ENCODE results near the gene RALY.
"Not testable (repeated sequence)": the region's sequence is repeated elsewhere in the genome, so short reads cannot be mapped to it uniquely, and the experiment has no call there.

The RALY gene

GRCh38 chr20:34022151-34022838 is 28.6 kb downstream of the RALY start:
- POLR2A ChIA-PET, result interaction anchor here (1.2 kb wide), 1 partner anchor 29 kb away, joined by 5 read pairs; the partner anchor contains the start of gene RALY
- DNase-seq (ENCODE audit: extremely low spot score), result peak; percentile 46
- CTCF ChIA-PET, result interaction anchor here (1.0 to 1.7 kb wide), 5 partner anchors 12 to 35 kb away, joined by 3 to 8 read pairs (median 4); partner anchors contain the start of gene RALY
- no peak for TF ChIP-seq FOXK2 (IDR thresholded peaks at IDR 0.05)
- TF ChIP-seq L3MBTL2 (conservative IDR thresholded peaks at IDR 0.05), result no peak
- TF ChIP-seq SP1 (IDR thresholded peaks at IDR 0.05), result no peak
- TF ChIP-seq CTBP1 (IDR thresholded peaks at IDR 0.05; ENCODE audit: borderline replicate concordance), result no peak
- no peak for TF ChIP-seq HDGF (IDR thresholded peaks at IDR 0.05; ENCODE audit: borderline replicate concordance)
- no peak for TF ChIP-seq FOXM1 (IDR thresholded peaks at IDR 0.05; ENCODE audit: borderline replicate concordance)
- TF ChIP-seq NFRKB (IDR thresholded peaks at IDR 0.05), result no peak
- TF ChIP-seq LEF1 (IDR thresholded peaks at IDR 0.05; ENCODE audit: borderline replicate concordance), result no peak

GRCh38 chr20:34022839-34023234 is 29.1 kb downstream of the RALY start:
- TF ChIP-seq BHLHE40 (IDR thresholded peaks at IDR 0.05; ENCODE audit: borderline replicate concordance), result no peak
- no peak for TF ChIP-seq ARNT (IDR thresholded peaks at IDR 0.05)
- no peak for TF ChIP-seq HDGF (IDR thresholded peaks at IDR 0.05; ENCODE audit: borderline replicate concordance)
- TF ChIP-seq FOXM1 (IDR thresholded peaks at IDR 0.05; ENCODE audit: borderline replicate concordance), result no peak
- no peak for TF ChIP-seq ZNF384 (IDR thresholded peaks at IDR 0.05)
- no peak for TF ChIP-seq ELF4 (IDR thresholded peaks at IDR 0.05)
- no peak for TF ChIP-seq TARDBP (IDR thresholded peaks at IDR 0.05)
- TF ChIP-seq SP1 (IDR thresholded peaks at IDR 0.05), result no peak
- CTCF ChIA-PET, result interaction anchor here (1.5 to 1.7 kb wide), 2 partner anchors 30 to 36 kb away, joined by 4 to 8 read pairs; partner anchors contain the start of gene RALY
- DNase-seq (ENCODE audit: extremely low spot score), result no peak
- POLR2A ChIA-PET, result no interaction called here

- DNase-seq (ENCODE audit: extremely low spot score), result no peak
- POLR2A ChIA-PET, result interaction anchor here (1.0 kb wide), 1 partner anchor 32 kb away, joined by 3 read pairs; no protein-coding TSS in a partner anchor
- CTCF ChIA-PET, result interaction anchor here (0.5 to 0.6 kb wide), 3 partner anchors 48 to 200 kb away, joined by 3 to 4 read pairs (median 3); no protein-coding TSS in a partner anchor
- TF ChIP-seq BHLHE40 (IDR thresholded peaks at IDR 0.05; ENCODE audit: borderline replicate concordance) (no peak), FOXA1 (IDR thresholded peaks at IDR 0.05) (no peak), HDGF (IDR thresholded peaks at IDR 0.05; ENCODE audit: borderline replicate concordance) (no peak), SUZ12 (IDR thresholded peaks at IDR 0.05) (no peak), NFRKB (IDR thresholded peaks at IDR 0.05) (no peak), PKNOX1 (IDR thresholded peaks at IDR 0.05) (no peak)
Observed at GRCh38 chr20:34023937-34024722, 30.4 kb downstream of the RALY start.

- CTCF ChIA-PET, result interaction anchor here (0.5 to 0.7 kb wide), 3 partner anchors 32 to 200 kb away, joined by 3 to 4 read pairs (median 4); no protein-coding TSS in a partner anchor
- TF ChIP-seq SUZ12 (IDR thresholded peaks at IDR 0.05), result no peak
- no peak for TF ChIP-seq ELF4 (IDR thresholded peaks at IDR 0.05)
- no peak for TF ChIP-seq ZNF384 (IDR thresholded peaks at IDR 0.05)
- TF ChIP-seq SP1 (IDR thresholded peaks at IDR 0.05), result no peak
- no peak for TF ChIP-seq TARDBP (IDR thresholded peaks at IDR 0.05)
- TF ChIP-seq LEF1 (IDR thresholded peaks at IDR 0.05; ENCODE audit: borderline replicate concordance), result no peak
- TF ChIP-seq ARNT (IDR thresholded peaks at IDR 0.05), result no peak
- no peak for TF ChIP-seq FOXM1 (IDR thresholded peaks at IDR 0.05; ENCODE audit: borderline replicate concordance)
- no peak for TF ChIP-seq FOXA1 (IDR thresholded peaks at IDR 0.05)
- TF ChIP-seq FOXK2 (IDR thresholded peaks at IDR 0.05), result no peak
- no peak for TF ChIP-seq NFRKB (IDR thresholded peaks at IDR 0.05)
- TF ChIP-seq PKNOX1 (IDR thresholded peaks at IDR 0.05), result no peak
- no peak for TF ChIP-seq HDGF (IDR thresholded peaks at IDR 0.05; ENCODE audit: borderline replicate concordance)
- TF ChIP-seq L3MBTL2 (conservative IDR thresholded peaks at IDR 0.05), result no peak
- no peak for TF ChIP-seq CTBP1 (IDR thresholded peaks at IDR 0.05; ENCODE audit: borderline replicate concordance)
- no peak for TF ChIP-seq BHLHE40 (IDR thresholded peaks at IDR 0.05; ENCODE audit: borderline replicate concordance)
- POLR2A ChIA-PET, result no interaction called here
- no peak for DNase-seq (ENCODE audit: extremely low spot score)
Observed at GRCh38 chr20:34024723-34025351, 31.1 kb downstream of the RALY start.

- CTCF ChIA-PET, result interaction anchor here (0.6 kb wide), 1 partner anchor 8 kb away, joined by 3 read pairs; no protein-coding TSS in a partner anchor
- POLR2A ChIA-PET; DNase-seq (ENCODE audit: extremely low spot score): not testable (repeated sequence)
Observed at GRCh38 chr20:34028013-34028412, 34.3 kb downstream of the RALY start.

- POLR2A ChIA-PET, result no interaction called here
- CTCF ChIA-PET, result no interaction called here
- no peak for TF ChIP-seq LEF1 (IDR thresholded peaks at IDR 0.05; ENCODE audit: borderline replicate concordance)
- no peak for TF ChIP-seq ARNT (IDR thresholded peaks at IDR 0.05)
- no peak for TF ChIP-seq TARDBP (IDR thresholded peaks at IDR 0.05)
- TF ChIP-seq FOXA1 (IDR thresholded peaks at IDR 0.05), result no peak
- no peak for TF ChIP-seq ELF4 (IDR thresholded peaks at IDR 0.05)
- TF ChIP-seq SUZ12 (IDR thresholded peaks at IDR 0.05), result no peak
- TF ChIP-seq FOXM1 (IDR thresholded peaks at IDR 0.05; ENCODE audit: borderline replicate concordance), result no peak
- no peak for TF ChIP-seq ZNF384 (IDR thresholded peaks at IDR 0.05)
- no peak for TF ChIP-seq BHLHE40 (IDR thresholded peaks at IDR 0.05; ENCODE audit: borderline replicate concordance)
- TF ChIP-seq L3MBTL2 (conservative IDR thresholded peaks at IDR 0.05), result no peak
- no peak for TF ChIP-seq NFRKB (IDR thresholded peaks at IDR 0.05)
- TF ChIP-seq CTBP1 (IDR thresholded peaks at IDR 0.05; ENCODE audit: borderline replicate concordance), result no peak
- no peak for TF ChIP-seq HDGF (IDR thresholded peaks at IDR 0.05; ENCODE audit: borderline replicate concordance)
- no peak for TF ChIP-seq FOXK2 (IDR thresholded peaks at IDR 0.05)
- TF ChIP-seq PKNOX1 (IDR thresholded peaks at IDR 0.05), result no peak
- TF ChIP-seq SP1 (IDR thresholded peaks at IDR 0.05), result no peak
- DNase-seq (ENCODE audit: extremely low spot score), result no peak
Observed at GRCh38 chr20:34029415-34029814, 35.7 kb downstream of the RALY start.
